Endometrial microvascular endothelial cells (primary cell): ENCODE data around the gene RHOBTB3. TPM values are rescaled to one million over a fixed set of nuclear protein-coding genes. Genes with fewer than 3 reads are reported as not detected.
"Not testable (repeated sequence)": the region's sequence is repeated elsewhere in the genome, so short reads cannot be mapped to it uniquely, and the experiment has no call there.

Experiments
- in situ Hi-C: cut with HindIII; loops from 2 replicates; pipeline ENCODE4 v1.10.0; 2017; ENCODE audit warnings: low sequenced_read_pairs, low pct_unique_long_range_greater_than_20kb; ENCODE audit errors: inconsistent ontology term
- total RNA-seq: library from RNA; depleted of rRNA; stranded (reverse); fragments of >200 nt; gene quantifications from one replicate; pipeline ENCODE4 v1.2.3, GENCODE V29; 2015; ENCODE audit errors: inconsistent ontology term

RHOBTB3 gene
- total RNA-seq: 92.9 TPM

GRCh38 chr5:95730730-95731570 is at the start of gene RHOBTB3:
Gene RHOBTB3 (plus strand): TSS chr5:95731336. CDS start chr5:95731683, 347 bp downstream.
- in situ Hi-C loops: no loop called here

GRCh38 chr5:95682891-95683290 is 48.2 kb upstream of the RHOBTB3 start, which contains the start of gene SPATA9:
Gene SPATA9 (minus strand): TSS chr5:95682991. CDS start chr5:95682854, 137 bp downstream.
- in situ Hi-C loops: no loop called here

- in situ Hi-C loops: no loop called here
Measured at GRCh38 chr5:95684361-95684760, 46.8 kb upstream of the RHOBTB3 start.

- in situ Hi-C loops: no loop called here
Measured at GRCh38 chr5:95686651-95687050, 44.5 kb upstream of the RHOBTB3 start.

GRCh38 chr5:95689680-95690079 is 41.5 kb upstream of the RHOBTB3 start:
- in situ Hi-C loops: no loop called here

- in situ Hi-C loops: no loop called here
Measured at GRCh38 chr5:95690333-95690732, 40.8 kb upstream of the RHOBTB3 start.

- in situ Hi-C loops: no loop called here
Measured at GRCh38 chr5:95697781-95698681, 33.1 kb upstream of the RHOBTB3 start.

- in situ Hi-C loops: no loop called here
Measured at GRCh38 chr5:95699337-95699736, 31.8 kb upstream of the RHOBTB3 start.

- in situ Hi-C loops: no loop called here
Measured at GRCh38 chr5:95701074-95701473, 30.1 kb upstream of the RHOBTB3 start.

- in situ Hi-C loops: no loop called here
Measured at GRCh38 chr5:95704150-95704549, 27.0 kb upstream of the RHOBTB3 start.

GRCh38 chr5:95706196-95706595 is 24.9 kb upstream of the RHOBTB3 start:
- in situ Hi-C loops: not testable (repeated sequence)

GRCh38 chr5:95707055-95707454 is 24.1 kb upstream of the RHOBTB3 start:
- in situ Hi-C loops: no loop called here

GRCh38 chr5:95707534-95708188 is 23.5 kb upstream of the RHOBTB3 start:
- in situ Hi-C loops: not testable (repeated sequence)

GRCh38 chr5:95708876-95709275 is 22.3 kb upstream of the RHOBTB3 start:
- in situ Hi-C loops: no loop called here

GRCh38 chr5:95709967-95710650 is 21.0 kb upstream of the RHOBTB3 start:
- in situ Hi-C loops: no loop called here

- in situ Hi-C loops: not testable (repeated sequence)
Measured at GRCh38 chr5:95710651-95711500, 20.3 kb upstream of the RHOBTB3 start.

- in situ Hi-C loops: no loop called here
Measured at GRCh38 chr5:95711501-95712346, 19.4 kb upstream of the RHOBTB3 start.
